Fibroblast of lung (primary cell): ENCODE results near the gene ELAVL1.

Experiments
- CTCF ChIP-seq, 2 donors: IDR thresholded peaks in 1 of 2; conservative IDR thresholded peaks in 1 of 2; 1 replicate in 1 of 2; 2 replicates in 1 of 2; pipeline ENCODE4 v1.5.1; 2011 to 2012; ENCODE audit warnings: low read length in 2 of 2, control low read depth in 1 of 2, inconsistent platforms in 1 of 2, low read depth in 1 of 2, mild to moderate bottlenecking in 1 of 2
- EZH2 ChIP-seq: IDR thresholded peaks from 2 replicates; pipeline ENCODE4 v1.5.1; 2012; ENCODE audit warnings: low read length, control low read depth, mild to moderate bottlenecking; ENCODE audit errors: missing control alignments

GRCh38 chr19:7982103-7982502, 23.3 kb downstream of the ELAVL1 start:
- TF ChIP-seq CTCF (conservative IDR thresholded peaks at IDR 0.05 in 1 of 2, IDR thresholded peaks at IDR 0.05 in 1 of 2; ENCODE audit: low read depth in 1 of 2, low read length in 2 of 2) (no peak), EZH2 (no peak)
